Glutamatergic neuron (in vitro differentiated cells): ENCODE results near the gene LYSET. TPM values are rescaled to one million over a fixed set of nuclear protein-coding genes. Genes with fewer than 3 reads are reported as not detected.
A peak's percentile ranks its signal among the peaks of the same experiment; 100 is the strongest.

ENCODE experiments used
- DNase-seq: peaks from one replicate; pipeline ENCODE4 v3.0.0; 2022
- H3K27ac Mint-ChIP-seq: one replicate; pipeline ENCODE4 v1.8.0; 2020; ENCODE audit warnings: mild to moderate bottlenecking, mixed read lengths, inconsistent platforms; ENCODE audit not compliant: unreplicated experiment
- H3K27me3 Mint-ChIP-seq: one replicate; pipeline ENCODE4 v1.8.0; 2020; ENCODE audit warnings: mild to moderate bottlenecking, moderate library complexity, mixed read lengths, inconsistent platforms; ENCODE audit not compliant: unreplicated experiment
- H3K36me3 Mint-ChIP-seq: one replicate; pipeline ENCODE4 v1.8.0; 2020; ENCODE audit warnings: mild to moderate bottlenecking, mixed read lengths, inconsistent platforms; ENCODE audit not compliant: unreplicated experiment
- H3K4me1 Mint-ChIP-seq: one replicate; pipeline ENCODE4 v1.8.0; 2020; ENCODE audit warnings: mild to moderate bottlenecking, low read depth, mixed read lengths, inconsistent platforms; ENCODE audit not compliant: unreplicated experiment
- H3K4me3 Mint-ChIP-seq: one replicate; pipeline ENCODE4 v1.8.0; 2020; ENCODE audit warnings: mild to moderate bottlenecking, mixed read lengths, inconsistent platforms; ENCODE audit not compliant: unreplicated experiment
- H3K9me3 Mint-ChIP-seq: one replicate; pipeline ENCODE4 v1.8.0; 2020; ENCODE audit warnings: mild to moderate bottlenecking, moderate library complexity, mixed read lengths, inconsistent platforms; ENCODE audit not compliant: unreplicated experiment
- CTCF ChIP-seq: fragments of 200-600 bp; sonication (generic); IDR thresholded peaks from one replicate; pipeline ENCODE4 v1.5.0; 2021; ENCODE audit not compliant: partially characterized antibody, unreplicated experiment
- total RNA-seq: library from RNA; stranded (reverse); fragmentation: NEBNext Ultra II Directional; extraction: Animal tissue kit (Norgen Biotek cat#: 25700); gene quantifications from one replicate; pipeline ENCODE4 v1.2.1, GENCODE V29; 2021; ENCODE audit not compliant: unreplicated experiment

LYSET gene
- total RNA-seq, 1 donor from 2014 or later, result 15.9 TPM

- no peak overlapping the region for H3K4me3 Mint-ChIP-seq
- H3K4me1 Mint-ChIP-seq, result no peaks in the 10 kb centered on the region
- H3K27me3 Mint-ChIP-seq, result no peaks in the 10 kb centered on the region
- no peak for TF ChIP-seq CTCF
- H3K9me3 Mint-ChIP-seq, result no peaks in the 10 kb centered on the region
- DNase-seq, result no peak
- no peaks in the 10 kb centered on the region for H3K36me3 Mint-ChIP-seq
- H3K27ac Mint-ChIP-seq, result no peak overlapping the region
Measured at GRCh38 chr14:93201155-93201704, 16.1 kb downstream of the LYSET start.

GRCh38 chr14:93206793-93207467, 21.8 kb downstream of the LYSET start, which contains the start of the genes GON7 and UBR7:
TSS of gene GON7 (minus strand) at chr14:93207065. CDS start at chr14:93207037, 28 bp downstream.
TSS of gene UBR7 (plus strand) at chr14:93207256. CDS start at chr14:93207292, 36 bp downstream.
- Mint-ChIP-seq H3K4me3 (peak within 1 kb of the TSS; percentile 98), H3K36me3 (no peaks in the 10 kb centered on the region), H3K27me3 (peaks cover 2% of the 10 kb centered on the region), H3K9me3 (peaks cover 2% of the 10 kb centered on the region), H3K4me1 (peaks cover 2% of the 10 kb centered on the region), H3K27ac (peak within 1 kb of the TSS; percentile 84)
- DNase-seq, result peak; percentile 96
- TF ChIP-seq CTCF, result no peak

GRCh38 chr14:93207468-93208308, 22.6 kb downstream of the LYSET start:
- peak overlapping the region; percentile 88 for H3K4me3 Mint-ChIP-seq
- H3K36me3 Mint-ChIP-seq, result no peaks in the 10 kb centered on the region
- peaks cover 2% of the 10 kb centered on the region for H3K27me3 Mint-ChIP-seq
- H3K27ac Mint-ChIP-seq, result peak overlapping the region; percentile 80
- H3K4me1 Mint-ChIP-seq, result peaks cover 2% of the 10 kb centered on the region
- peaks cover 2% of the 10 kb centered on the region for H3K9me3 Mint-ChIP-seq
- TF ChIP-seq CTCF, result peak; percentile 21
- DNase-seq, result peak; percentile 66

GRCh38 chr14:93212432-93212831, 27.3 kb downstream of the LYSET start:
- Mint-ChIP-seq H3K4me1 (peaks cover 2% of the 10 kb centered on the region), H3K4me3 (no peak overlapping the region), H3K27ac (no peak overlapping the region), H3K36me3 (peaks cover 3% of the 10 kb centered on the region), H3K27me3 (no peaks in the 10 kb centered on the region), H3K9me3 (peaks cover 2% of the 10 kb centered on the region)
- DNase-seq, result no peak
- TF ChIP-seq CTCF, result no peak
